Choroid plexus epithelial cell (primary cell): ENCODE results near the gene PPP1R9A.

Experiments
- DNase-seq: peaks from one replicate; pipeline ENCODE4 v3.0.0-alpha.2; 2010; ENCODE audit warnings: low read depth
- H3K4me3 ChIP-seq: 2 replicates; pipeline ENCODE4 v1.5.1; 2011; ENCODE audit warnings: low read depth, mild to moderate bottlenecking, control low read depth, low read length, moderate library complexity
- TF ChIP-seq, protein P1 (sequence below): conservative IDR thresholded peaks from 2 replicates; pipeline ENCODE4 v1.5.1; 2011; ENCODE audit warnings: low read depth, mild to moderate bottlenecking, control low read depth, inconsistent platforms, low read length, moderate library complexity

PPP1R9A gene

DNA sequence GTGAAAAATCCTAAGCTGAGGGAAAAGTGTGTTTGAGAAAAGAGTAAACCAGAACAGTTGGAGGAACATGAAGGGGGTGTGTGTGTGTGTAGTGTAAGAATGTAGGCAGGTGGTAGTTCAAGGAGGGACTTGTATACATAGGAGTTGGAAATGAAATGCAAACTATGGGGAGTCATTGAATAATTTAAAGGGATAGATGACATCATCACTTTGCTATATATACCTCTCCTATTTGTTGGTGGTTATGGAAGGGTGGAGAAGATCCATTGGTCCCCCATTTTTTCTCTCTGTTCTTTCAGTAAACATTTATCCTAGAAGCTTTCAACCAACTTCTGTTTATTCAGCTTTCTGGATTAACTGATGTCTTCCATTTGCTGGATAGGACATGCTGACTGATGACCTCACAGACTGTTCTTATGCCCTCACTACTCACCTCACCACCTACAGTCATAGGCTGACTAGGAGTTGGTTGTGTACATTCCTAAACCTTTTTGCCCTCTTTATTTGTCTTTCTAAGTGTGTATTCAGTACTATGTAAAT, 20.8 kb downstream of the PPP1R9A start:
- TF ChIP-seq, protein P1, sequence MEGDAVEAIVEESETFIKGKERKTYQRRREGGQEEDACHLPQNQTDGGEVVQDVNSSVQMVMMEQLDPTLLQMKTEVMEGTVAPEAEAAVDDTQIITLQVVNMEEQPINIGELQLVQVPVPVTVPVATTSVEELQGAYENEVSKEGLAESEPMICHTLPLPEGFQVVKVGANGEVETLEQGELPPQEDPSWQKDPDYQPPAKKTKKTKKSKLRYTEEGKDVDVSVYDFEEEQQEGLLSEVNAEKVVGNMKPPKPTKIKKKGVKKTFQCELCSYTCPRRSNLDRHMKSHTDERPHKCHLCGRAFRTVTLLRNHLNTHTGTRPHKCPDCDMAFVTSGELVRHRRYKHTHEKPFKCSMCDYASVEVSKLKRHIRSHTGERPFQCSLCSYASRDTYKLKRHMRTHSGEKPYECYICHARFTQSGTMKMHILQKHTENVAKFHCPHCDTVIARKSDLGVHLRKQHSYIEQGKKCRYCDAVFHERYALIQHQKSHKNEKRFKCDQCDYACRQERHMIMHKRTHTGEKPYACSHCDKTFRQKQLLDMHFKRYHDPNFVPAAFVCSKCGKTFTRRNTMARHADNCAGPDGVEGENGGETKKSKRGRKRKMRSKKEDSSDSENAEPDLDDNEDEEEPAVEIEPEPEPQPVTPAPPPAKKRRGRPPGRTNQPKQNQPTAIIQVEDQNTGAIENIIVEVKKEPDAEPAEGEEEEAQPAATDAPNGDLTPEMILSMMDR = no peak
- H3K4me3 ChIP-seq = no peak overlapping the region
- no peak for DNase-seq

DNA sequence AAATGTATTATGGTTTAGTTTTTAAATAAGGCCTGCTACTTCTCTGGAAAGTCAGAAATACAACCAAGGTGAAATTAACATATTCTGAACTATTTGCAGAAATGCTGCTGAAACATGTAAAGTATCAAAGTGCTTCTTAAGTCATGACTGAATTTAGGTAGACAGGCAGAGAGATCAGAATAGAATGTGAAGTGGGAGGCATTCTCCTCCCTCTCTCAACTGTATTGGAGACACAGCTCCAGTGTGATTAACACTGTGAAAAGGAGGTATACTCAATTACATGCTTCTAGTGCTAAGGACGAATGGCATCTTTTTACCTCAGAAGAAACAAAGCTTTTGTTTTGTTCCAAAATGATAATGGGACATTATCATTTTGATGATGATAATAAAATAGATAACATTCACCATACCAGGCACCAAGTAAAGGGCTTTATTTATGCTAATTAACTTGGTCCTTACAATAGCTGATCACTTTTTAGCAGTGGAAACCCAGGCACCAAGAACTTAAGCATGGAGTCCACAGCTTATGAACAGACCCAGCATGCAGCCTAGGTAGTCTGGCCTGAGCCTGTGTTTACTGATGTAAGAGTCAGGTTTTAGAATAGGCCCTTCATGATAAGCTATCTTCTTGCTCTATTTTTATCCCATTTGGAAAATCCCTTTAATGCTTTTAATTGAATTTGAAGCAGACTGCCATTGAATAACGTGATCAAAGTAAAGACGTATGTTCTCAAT, 26.0 kb downstream of the PPP1R9A start:
- H3K4me3 ChIP-seq = no peak overlapping the region
- TF ChIP-seq, protein P1 = no peak
- DNase-seq = no peak

DNA sequence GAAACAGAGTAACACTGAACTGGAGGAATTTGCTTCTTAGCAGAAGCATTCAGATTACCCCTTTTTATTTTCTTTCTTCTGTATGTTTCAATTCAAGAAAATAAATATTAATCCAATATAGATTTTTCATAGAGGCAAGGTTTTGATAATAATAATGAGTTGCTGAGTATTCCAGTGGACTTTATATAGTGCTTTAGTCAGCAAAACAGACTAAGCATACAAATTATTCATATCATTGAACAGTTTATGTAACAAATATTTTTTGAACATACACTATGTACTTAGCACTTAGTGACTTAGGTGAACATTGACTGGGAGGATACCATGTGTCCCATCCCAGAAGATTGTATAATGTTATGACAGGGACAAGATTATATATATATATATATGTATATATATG, 32.0 kb downstream of the PPP1R9A start:
- DNase-seq = no peak
- H3K4me3 ChIP-seq = no peak overlapping the region
- TF ChIP-seq, protein P1 = no peak

DNA sequence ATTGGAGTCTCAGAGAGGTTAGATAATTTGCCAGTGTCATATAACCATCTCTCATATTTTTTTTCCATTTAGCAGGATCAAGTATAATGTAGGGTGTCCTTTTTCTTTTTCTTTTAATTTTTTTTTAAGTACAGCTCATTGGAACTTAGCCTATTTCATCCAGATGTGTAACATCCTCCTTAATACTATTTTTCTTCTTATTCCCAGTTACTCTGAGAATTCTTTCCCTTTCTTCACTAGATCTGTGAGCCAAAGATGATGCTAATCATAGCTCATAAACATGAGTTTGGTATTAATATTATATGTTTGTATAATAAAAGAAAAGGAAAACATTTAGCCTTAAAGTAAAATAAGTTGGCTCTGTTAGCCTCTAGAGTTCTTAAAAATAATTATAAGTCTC, 32.8 kb downstream of the PPP1R9A start:
- no peak for DNase-seq
- no peak overlapping the region for H3K4me3 ChIP-seq
- TF ChIP-seq, protein P1 = no peak

DNA sequence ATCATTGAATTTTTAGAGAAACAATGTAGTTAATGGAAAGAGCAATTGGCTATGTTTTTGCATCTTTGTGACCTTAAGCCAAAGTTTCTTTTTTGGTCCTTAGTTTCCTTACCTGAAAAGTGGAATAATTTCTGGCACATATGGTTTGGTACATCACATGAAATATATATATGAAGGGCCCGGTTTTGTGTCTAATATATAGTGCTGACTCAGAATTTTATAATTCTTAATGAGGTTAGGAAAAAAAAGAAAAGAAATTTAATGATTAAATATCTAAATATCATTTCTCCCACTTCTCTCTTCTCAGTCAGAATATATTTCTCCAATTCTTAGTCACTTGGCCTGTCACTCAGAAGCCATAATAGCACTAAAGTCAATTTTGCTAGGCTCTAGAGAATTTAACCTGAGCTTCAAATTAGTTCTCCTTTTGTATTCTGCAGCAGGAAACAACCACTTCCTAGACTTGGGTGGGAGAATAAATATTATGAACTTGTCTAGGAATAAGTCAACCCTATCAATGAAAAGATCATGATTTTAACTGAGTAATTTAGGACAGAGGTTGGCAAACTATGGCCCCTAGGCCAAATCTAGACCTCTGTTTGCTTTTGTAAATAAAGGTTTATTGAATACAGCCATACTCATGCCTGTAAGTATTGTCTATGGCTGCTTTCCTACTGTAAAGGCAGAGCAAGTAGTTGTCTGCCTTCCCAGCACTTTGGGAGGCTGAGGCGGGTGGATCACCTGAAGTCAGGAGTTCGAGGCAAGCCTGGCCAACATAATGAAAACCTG, 34.6 kb downstream of the PPP1R9A start:
- no peak overlapping the region for H3K4me3 ChIP-seq
- DNase-seq = no peak
- TF ChIP-seq, protein P1 = no peak

DNA sequence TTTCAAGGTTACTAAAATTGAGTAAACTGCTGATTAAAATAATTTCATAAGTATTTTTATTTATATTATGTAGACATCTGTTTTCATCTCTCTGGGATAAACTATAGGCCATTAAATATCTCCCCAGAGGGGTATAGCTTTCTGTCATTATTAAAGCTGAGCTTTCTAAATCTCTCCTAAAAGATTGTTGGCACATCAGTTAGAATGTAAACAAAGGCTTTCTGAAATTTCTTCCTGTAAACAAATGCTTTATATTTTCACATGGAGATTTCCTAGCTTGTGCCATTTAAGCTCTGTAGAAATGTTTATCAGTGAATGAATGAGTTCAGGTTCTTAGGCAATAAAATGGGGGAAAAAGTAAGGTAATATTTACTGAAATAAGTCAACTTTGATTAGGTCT, 35.7 kb downstream of the PPP1R9A start:
- no peak overlapping the region for H3K4me3 ChIP-seq
- TF ChIP-seq, protein P1 = no peak
- no peak for DNase-seq
